Measurements from ENCODE around the gene IL11RA.

IL11RA gene

GRCh38 chr9:34642679-34643078 is 9.3 kb upstream of the IL11RA start:
- Histone ChIP-seq H3K4me2 (ENCODE audit: low read length) (no peak overlapping the region), H3K79me2 (ENCODE audit: control insufficient read depth, low read length) (peaks cover 5% of the 10 kb centered on the region), H3F3A (ENCODE audit: control insufficient read depth, insufficient read depth) (no peaks in the 10 kb centered on the region), H3K4me3 (ENCODE audit: low read length) (no peak overlapping the region), H3K27ac (ENCODE audit: low read depth, low read length) (no peak overlapping the region), H3K9me3 (ENCODE audit: control insufficient read depth, insufficient read depth, low read length) (no peaks in the 10 kb centered on the region), H4K20me1 (ENCODE audit: control insufficient read depth, insufficient read depth, low read depth, low read length) (no peaks in the 10 kb centered on the region), H3K36me3 (ENCODE audit: control insufficient read depth, low read length) (no peaks in the 10 kb centered on the region), H3K4me1 (ENCODE audit: control insufficient read depth, low read length) (peaks cover 24% of the 10 kb centered on the region), H3K9me2 (replicated peaks; ENCODE audit: control insufficient read depth, low read length) (no peaks in the 10 kb centered on the region), H3K27me3 (ENCODE audit: control insufficient read depth, low read length) (no peaks in the 10 kb centered on the region)
- no peak for TF ChIP-seq EZH2phosphoT487 (IDR thresholded peaks at IDR 0.05; ENCODE audit: borderline replicate concordance, low read length)
- TF ChIP-seq, protein P1, sequence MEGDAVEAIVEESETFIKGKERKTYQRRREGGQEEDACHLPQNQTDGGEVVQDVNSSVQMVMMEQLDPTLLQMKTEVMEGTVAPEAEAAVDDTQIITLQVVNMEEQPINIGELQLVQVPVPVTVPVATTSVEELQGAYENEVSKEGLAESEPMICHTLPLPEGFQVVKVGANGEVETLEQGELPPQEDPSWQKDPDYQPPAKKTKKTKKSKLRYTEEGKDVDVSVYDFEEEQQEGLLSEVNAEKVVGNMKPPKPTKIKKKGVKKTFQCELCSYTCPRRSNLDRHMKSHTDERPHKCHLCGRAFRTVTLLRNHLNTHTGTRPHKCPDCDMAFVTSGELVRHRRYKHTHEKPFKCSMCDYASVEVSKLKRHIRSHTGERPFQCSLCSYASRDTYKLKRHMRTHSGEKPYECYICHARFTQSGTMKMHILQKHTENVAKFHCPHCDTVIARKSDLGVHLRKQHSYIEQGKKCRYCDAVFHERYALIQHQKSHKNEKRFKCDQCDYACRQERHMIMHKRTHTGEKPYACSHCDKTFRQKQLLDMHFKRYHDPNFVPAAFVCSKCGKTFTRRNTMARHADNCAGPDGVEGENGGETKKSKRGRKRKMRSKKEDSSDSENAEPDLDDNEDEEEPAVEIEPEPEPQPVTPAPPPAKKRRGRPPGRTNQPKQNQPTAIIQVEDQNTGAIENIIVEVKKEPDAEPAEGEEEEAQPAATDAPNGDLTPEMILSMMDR (IDR thresholded peaks at IDR 0.05; ENCODE audit: low read depth, low read length, poor library complexity, severe bottlenecking) = no peak

DNA sequence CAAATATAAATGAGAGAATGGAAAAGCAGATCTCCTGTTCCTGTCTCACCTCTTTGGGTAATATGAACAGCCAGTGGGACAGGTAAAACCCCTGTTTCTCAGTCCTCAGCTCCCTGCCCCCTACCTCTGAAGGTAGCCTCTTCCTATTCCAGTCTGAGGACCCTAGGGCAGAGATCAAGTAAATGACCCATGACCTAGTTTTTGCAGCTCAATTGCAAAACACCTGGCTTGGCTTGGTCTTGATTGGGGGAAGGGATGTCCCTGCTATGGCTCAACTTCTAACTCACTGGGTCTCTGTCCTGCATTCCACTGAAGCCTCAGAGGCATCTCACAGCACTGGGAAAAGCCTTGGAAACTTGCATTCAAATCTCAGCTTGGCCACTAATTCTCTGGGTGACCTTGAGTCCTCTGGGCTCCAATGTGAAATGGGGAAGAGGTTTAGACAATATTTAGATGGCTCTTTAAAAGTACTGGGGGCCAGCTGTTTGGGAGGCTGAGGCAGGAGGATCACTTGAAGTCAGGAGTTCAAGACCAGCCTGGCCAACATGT is 7.1 kb upstream of the IL11RA start:
- Histone ChIP-seq H3K9me3 (ENCODE audit: control insufficient read depth, insufficient read depth, low read length) (no peaks in the 10 kb centered on the region), H3K4me2 (ENCODE audit: low read length) (no peak overlapping the region), H3K4me1 (ENCODE audit: control insufficient read depth, low read length) (peaks cover 14% of the 10 kb centered on the region), H3K79me2 (ENCODE audit: control insufficient read depth, low read length) (peaks cover 5% of the 10 kb centered on the region), H3K27ac (ENCODE audit: low read depth, low read length) (no peak overlapping the region), H3K27me3 (ENCODE audit: control insufficient read depth, low read length) (no peaks in the 10 kb centered on the region), H3F3A (ENCODE audit: control insufficient read depth, insufficient read depth) (no peaks in the 10 kb centered on the region), H3K36me3 (ENCODE audit: control insufficient read depth, low read length) (peaks cover 8% of the 10 kb centered on the region; the same call in 1 of the 2 replicates), H4K20me1 (ENCODE audit: control insufficient read depth, insufficient read depth, low read depth, low read length) (no peaks in the 10 kb centered on the region), H3K4me3 (ENCODE audit: low read length) (no peak overlapping the region), H3K9me2 (replicated peaks; ENCODE audit: control insufficient read depth, low read length) (no peaks in the 10 kb centered on the region)
- TF ChIP-seq, protein P1 (IDR thresholded peaks at IDR 0.05; ENCODE audit: low read depth, low read length, poor library complexity, severe bottlenecking) = no peak

- no peaks in the 10 kb centered on the region for H3K9me3 ChIP-seq (ENCODE audit: control insufficient read depth, insufficient read depth, low read length)
- peak within 1 kb of the TSS; percentile 87 for H3K4me3 ChIP-seq (ENCODE audit: low read length)
- H3K9me2 ChIP-seq (replicated peaks; ENCODE audit: control insufficient read depth, low read length) = no peaks in the 10 kb centered on the region
- H3K27me3 ChIP-seq (ENCODE audit: control insufficient read depth, low read length) = no peaks in the 10 kb centered on the region
- H3K4me1 ChIP-seq (ENCODE audit: control insufficient read depth, low read length) = peaks cover 14% of the 10 kb centered on the region
- no peaks in the 10 kb centered on the region for H3F3A ChIP-seq (ENCODE audit: control insufficient read depth, insufficient read depth)
- peak within 1 kb of the TSS; percentile 23 for H3K27ac ChIP-seq (ENCODE audit: low read depth, low read length)
- H3K79me2 ChIP-seq (ENCODE audit: control insufficient read depth, low read length) = peaks cover 5% of the 10 kb centered on the region
- TF ChIP-seq EZH2phosphoT487 (IDR thresholded peaks at IDR 0.05; ENCODE audit: borderline replicate concordance, low read length) = no peak
- TF ChIP-seq, protein P1 (IDR thresholded peaks at IDR 0.05; ENCODE audit: low read depth, low read length, poor library complexity, severe bottlenecking) = peak; percentile 83
- no peaks in the 10 kb centered on the region for H4K20me1 ChIP-seq (ENCODE audit: control insufficient read depth, insufficient read depth, low read depth, low read length)
- peak within 1 kb of the TSS; percentile 88 for H3K4me2 ChIP-seq (ENCODE audit: low read length)
- peaks cover 8% of the 10 kb centered on the region; the same call in 1 of the 2 replicates for H3K36me3 ChIP-seq (ENCODE audit: control insufficient read depth, low read length)
Measured at GRCh38 chr9:34646211-34647083, 5.5 kb upstream of the IL11RA start, which contains the start of gene GALT. GALT (plus strand) TSS chr9:34646675; CDS start chr9:34646705, 30 bp downstream.

Measured in DOHH2 (cell line).